GM21619 (cell line): ENCODE measurements around the gene SYNGR3.
"Not testable (repeated sequence)": the region's sequence is repeated elsewhere in the genome, so short reads cannot be mapped to it uniquely, and the experiment has no call there.

Experiments
- ATAC-seq: cut with Tn5 transposase; IDR thresholded peaks from one replicate; pipeline ENCODE4 v1.9.1; 2021; ENCODE audit not compliant: unreplicated experiment

The SYNGR3 gene

GRCh38 chr16:2027024-2028010 lies 37.5 kb downstream of the SYNGR3 start:
- ATAC-seq: no peak

GRCh38 chr16:2028146-2028545 lies 38.4 kb downstream of the SYNGR3 start:
- no peak for ATAC-seq

DNA sequence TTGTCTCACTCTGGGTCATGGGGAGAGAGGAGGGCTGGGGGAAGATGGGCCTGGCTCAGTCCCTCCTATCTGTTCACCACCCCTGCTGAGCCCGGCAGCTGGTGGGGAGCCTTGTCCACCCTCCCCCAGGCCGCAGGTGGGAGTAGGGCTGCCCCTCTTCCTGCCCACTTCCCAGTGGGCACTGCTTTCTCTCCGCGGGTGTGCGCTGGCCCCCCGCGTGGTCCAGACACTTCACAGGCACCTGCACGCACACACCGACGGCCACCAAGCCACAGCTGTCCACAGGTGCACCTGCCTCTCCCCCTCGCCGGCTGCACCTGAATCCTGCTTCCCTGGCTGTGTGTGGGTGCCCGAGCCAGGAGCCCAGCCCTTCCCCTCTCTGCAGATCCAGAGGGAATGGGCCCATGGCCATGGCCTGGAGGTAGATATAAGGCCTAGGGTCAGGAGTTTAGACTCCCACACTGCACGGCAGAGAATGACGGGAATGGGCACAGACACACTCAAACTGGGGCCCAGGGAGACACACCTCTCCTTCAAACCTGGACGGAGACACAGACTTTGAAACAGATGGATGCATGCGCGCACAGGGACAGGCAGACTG lies 39.0 kb downstream of the SYNGR3 start:
- ATAC-seq: no peak

- ATAC-seq: no peak
These were observed 39.6 kb downstream of the SYNGR3 start for GRCh38 chr16:2029350-2029749.

DNA sequence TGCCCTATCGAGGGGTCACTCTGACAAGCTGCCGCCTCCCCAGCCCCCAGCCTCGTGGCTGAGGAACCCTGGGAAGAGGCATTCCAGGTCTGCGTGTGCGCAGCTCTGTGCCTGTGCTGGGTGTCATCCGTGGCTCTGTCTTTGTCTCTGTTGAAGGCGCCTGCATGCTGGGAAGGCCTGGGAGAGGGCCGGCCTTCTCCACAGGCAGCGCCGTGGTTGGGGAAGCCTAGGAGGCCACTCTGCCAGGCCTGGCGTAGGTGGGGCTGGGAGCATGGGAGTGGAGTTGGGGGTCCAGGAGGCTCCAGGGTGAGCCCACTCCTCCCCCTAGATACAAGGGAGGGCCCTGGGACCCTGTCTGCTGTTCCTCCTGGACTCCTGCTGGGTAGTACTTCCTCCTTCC lies 40.3 kb downstream of the SYNGR3 start:
- ATAC-seq: no peak

DNA sequence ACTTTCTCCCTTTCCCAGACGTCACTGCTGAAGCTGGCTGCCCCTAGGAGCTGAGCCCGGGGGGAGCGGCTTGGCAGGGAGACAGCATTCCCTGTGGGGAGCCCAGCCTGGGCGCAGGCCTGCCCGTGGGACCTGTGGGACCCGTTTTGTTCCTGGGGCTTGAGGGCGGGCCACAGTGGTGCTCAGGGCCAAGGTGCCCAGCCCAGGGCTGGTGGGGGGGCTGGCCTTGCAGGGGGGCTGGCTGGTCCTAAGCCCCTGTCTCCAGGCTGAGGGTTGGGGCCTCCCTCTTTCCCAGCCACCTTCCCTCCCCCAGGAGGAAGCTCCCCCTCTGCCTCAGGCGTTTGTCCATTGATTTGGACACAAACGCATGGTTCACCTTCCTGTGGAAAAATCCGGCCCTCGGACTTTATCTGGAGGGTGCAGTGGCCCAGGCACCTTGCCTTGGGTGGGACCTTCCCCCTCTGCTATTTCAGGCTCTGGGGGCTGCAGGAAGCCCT lies 41.4 kb downstream of the SYNGR3 start:
- ATAC-seq: no peak

GRCh38 chr16:2032285-2033056 lies 42.7 kb downstream of the SYNGR3 start:
- ATAC-seq: no peak

- no peak for ATAC-seq
These were observed 43.5 kb downstream of the SYNGR3 start for GRCh38 chr16:2033057-2033908.

DNA sequence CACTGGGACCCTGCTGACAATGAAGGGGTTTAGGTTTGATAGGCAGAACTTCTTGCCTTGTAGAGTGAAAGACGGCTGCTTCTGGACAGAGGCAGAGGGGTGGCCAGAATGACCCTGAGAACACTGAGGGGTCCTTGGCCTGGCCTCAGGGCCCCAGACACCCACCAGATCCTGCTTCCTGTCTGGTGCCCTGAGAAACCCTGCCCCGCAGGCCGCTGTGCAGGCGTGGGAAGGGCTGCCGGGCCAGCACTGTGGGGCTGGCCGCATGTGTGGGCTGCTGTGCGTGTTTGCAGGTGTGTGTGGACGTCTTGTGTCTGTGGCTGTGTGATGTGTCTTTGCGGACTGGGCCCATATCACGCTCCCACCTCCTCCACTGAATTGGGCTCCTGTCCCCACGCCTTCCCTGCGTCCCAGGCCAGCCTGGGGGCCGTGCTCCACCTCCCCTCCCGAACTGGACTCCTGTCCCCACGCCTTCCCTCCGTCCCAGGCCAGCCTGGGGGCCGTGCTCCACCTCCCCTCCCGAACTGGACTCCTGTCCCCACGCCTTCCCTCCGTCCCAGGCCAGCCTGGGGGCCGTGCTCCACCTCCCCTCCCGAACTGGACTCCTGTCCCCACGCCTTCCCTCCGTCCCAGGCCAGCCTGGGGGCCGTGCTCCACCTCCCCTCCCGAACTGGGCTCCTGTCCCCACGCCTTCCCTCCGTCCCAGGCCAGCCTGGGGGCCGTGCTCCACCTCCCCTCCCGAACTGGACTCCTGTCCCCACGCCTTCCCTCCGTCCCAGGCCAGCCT lies 44.3 kb downstream of the SYNGR3 start:
- not testable (repeated sequence) for ATAC-seq

DNA sequence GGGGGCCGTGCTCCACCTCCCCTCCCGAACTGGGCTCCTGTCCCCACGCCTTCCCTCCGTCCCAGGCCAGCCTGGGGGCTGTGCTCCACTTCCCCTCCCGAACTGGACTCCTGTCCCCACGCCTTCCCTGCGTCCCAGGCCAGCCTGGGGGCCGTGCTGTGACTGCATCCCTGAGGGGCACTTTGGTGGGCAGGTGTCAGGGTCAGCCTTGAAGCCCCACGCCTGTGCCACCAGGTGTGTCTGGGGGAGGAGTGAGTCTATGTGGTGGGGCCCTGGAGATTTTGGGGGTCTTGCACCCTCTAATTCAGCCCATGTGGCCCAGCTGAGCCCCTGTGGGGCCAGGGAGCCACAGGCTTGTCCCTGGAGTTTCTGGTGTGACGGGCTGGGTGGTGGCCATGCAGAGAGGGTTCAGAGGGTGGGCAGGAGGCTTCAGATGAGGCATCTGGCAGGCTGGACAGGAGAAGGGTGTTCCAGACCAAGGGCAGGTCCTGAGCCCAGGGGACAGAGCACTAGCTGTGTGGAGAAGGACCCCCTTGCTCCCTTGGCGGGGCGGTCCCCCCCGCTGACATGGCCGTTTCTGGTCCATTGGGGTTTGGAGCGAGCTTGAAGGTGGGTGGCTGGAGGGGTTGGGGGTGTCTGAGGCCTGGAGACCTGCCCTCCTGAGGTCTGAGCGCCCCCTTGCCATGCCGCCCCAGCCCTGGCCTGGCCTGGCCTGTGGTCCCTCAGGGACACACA lies 45.1 kb downstream of the SYNGR3 start:
- no peak for ATAC-seq

DNA sequence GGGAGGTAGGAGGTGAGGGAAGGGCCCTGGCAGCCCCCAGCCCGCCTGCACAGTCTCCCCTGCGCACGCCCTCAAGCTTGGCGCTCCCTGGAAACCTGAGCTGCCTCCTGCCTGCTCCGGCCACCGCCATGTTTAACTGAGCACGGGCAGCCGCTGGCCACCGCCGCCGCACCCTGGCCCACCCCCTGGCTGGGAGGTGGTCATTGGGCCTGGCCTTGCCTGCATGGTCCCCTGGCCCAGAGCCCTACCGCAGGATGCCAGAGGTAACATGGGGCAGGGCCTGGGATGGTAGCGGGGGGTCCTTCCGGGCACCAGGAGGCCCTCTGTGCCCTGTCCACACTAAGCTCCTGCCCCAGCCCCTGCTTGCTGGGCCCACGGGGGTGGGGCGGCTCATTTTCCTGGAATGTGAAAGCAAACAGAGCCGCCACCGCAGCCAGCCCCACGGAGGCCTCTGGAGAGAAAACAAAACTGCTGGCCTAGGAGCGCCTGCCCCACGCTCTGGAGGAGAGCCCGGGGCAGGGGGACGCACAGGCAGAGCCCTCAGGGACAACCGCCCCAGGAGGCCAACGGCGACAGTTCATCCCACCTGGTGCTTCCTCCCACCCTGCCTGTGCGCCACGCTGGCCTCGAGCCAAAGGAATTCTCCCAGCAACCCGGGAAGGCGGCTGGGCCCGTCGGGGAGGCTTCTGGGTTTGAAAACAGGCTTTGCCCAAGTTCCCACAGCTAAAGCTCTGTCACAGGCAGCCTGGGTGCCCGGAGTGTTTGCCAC lies 45.8 kb downstream of the SYNGR3 start:
- ATAC-seq: no peak

DNA sequence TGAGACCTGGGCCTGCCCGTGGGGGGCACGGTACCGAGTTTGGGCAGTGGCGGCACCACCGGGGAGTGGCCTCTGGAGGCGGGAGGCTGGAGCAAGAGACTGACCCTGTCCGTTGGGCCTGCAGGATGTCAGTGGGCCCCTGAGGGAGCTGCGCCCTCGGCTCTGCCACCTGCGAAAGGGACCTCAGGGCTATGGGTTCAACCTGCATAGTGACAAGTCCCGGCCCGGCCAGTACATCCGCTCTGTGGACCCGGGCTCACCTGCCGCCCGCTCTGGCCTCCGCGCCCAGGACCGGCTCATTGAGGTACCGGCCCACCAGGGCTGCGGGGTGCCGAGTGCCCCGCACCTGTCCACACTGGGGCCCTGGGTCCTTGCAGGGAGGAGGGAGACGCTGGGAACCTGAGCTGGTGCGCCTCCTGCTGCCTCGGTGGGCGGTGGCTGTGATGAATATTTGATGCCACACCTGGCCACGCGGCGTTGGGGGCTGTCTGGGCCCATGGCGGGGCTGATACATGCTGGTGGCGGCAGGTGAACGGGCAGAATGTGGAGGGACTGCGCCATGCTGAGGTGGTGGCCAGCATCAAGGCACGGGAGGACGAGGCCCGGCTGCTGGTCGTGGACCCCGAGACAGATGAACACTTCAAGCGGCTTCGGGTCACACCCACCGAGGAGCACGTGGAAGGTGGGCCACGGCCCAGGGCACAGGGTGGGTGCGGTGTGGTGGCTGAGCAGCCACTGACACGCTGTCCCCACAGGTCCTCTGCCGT lies 46.6 kb downstream of the SYNGR3 start:
- ATAC-seq: no peak

DNA sequence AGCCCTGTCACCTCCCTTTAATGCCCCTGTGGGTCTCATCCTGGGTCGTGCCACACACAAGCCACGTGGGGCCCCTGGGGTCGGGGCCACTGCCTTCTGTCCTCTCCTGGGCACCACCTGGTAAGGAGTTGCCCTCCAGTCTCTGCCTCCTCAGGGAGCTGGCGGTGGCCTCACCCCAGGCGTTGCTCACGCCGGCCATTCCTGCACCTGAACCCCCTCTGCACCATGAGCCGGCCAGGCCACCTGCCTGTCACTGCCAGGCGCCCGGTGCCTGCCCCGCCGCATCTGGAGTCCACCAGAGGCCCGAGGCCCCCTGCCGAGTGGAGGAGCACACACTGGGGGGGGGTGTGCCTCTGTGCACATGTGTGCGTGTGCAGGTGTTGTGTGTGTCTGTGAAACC lies 47.3 kb downstream of the SYNGR3 start:
- no peak for ATAC-seq

DNA sequence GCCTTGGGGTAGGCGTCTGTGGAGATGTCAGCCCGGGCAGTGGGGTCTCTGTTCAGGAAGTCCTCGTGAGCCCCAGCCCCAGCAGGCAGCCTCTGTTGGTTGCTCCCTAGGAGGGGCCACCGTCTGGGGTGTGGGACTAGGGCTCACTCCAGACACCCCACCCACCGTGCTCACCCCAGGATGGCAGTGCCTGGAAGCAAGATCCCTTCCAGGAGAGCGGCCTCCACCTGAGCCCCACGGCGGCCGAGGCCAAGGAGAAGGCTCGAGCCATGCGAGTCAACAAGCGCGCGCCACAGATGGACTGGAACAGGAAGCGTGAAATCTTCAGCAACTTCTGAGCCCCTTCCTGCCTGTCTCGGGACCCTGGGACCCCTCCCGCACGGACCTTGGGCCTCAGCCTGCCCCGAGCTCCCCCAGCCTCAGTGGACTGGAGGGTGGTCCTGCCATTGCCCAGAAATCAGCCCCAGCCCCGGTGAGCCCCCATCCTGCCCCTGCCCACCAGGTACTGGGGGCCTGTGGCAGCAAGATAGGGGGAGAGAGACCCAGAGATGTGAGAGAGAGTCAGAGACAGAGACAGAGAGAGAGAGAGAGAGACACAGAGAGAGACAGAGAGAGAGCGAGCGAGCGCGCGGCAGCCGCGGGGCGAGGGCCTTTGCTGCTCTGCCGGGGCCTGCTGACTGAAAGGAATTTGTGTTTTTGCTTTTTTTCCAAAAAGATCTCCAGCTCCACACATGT lies 48.0 kb downstream of the SYNGR3 start:
- ATAC-seq: no peak

DNA sequence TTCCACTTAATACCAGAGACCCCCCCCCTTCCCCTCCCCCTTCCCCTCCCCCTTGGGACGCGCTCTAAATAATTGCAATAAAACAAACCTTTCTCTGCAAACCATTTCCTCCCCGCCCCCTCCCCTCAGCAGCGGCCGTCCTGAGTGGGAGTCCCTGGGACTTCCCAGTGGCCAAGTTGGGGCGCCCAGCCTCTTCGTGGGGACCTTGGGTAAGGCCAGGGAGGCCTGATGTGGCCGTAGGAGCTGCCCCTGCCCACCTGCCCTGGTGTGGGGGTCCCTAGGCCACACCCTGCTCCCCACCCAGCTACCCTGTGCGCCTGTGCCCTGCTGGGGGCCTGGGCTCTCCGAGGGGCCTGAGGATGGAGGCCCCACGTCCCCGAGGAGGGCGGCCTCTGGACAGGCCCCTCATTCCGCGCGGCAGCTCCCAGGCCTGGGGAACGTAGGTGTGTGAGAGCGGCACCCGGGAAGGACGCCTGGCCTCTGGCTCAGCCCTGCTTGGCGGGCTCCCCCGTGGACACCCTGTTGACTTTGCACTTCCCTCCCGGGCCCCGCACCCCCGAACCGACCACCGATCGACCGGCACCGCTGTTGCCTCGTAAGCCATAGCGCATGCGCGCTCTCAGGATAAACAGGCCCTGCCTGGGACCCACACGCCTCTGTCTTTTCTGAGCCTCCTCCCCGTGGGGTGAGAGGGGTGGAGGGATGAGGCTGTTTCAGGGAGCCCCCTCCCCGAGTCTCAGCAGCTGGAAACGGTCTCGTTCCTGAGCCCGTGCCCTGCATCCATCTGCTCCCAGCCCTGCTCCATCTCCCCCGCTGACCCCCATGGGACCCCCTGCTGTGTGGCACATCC lies 48.8 kb downstream of the SYNGR3 start:
- ATAC-seq: no peak
